Vagina (tissue), 2 donors: ENCODE data around the gene BTBD17.

Experiments
- CTCF ChIP-seq, 3 experiments: fragments of 450-650 bp in 2 of 3; fragments of 200-600 bp in 1 of 3; sonication (generic) in 1 of 3; IDR thresholded peaks; one replicate each; pipeline ENCODE4 v1.5.1; 2017 to 2019; ENCODE audit warnings: antibody characterized with exemption in 3 of 3, mild to moderate bottlenecking in 2 of 3, moderate library complexity in 2 of 3
- POLR2A ChIP-seq, 2 donors: fragments of 450-650 bp; IDR thresholded peaks; one replicate each; pipeline ENCODE4 v1.6.1; 2017; ENCODE audit warnings: antibody characterized with exemption in 2 of 2, mild to moderate bottlenecking in 2 of 2, moderate library complexity in 2 of 2
- POLR2AphosphoS5 ChIP-seq, 2 donors: sonication (generic); formaldehyde crosslinking; IDR thresholded peaks; one replicate each; pipeline ENCODE4 v1.9.0; 2017; ENCODE audit warnings: antibody characterized with exemption in 2 of 2, mild to moderate bottlenecking in 2 of 2, low read depth in 1 of 2; ENCODE audit not compliant: insufficient read depth in 1 of 2

GRCh38 chr17:74408815-74409214 is 47.1 kb upstream of the BTBD17 start:
- TF ChIP-seq CTCF (IDR thresholded peaks at IDR 0.05) = no peak
- TF ChIP-seq POLR2A (IDR thresholded peaks at IDR 0.05) = no peak
- no peak for TF ChIP-seq POLR2AphosphoS5 (IDR thresholded peaks at IDR 0.05; ENCODE audit: insufficient read depth in 1 of 2, low read depth in 1 of 2)
